NCI-H524 treated with DMSO at 0.1 percent for 48 hours (cell line): ENCODE results near the gene MIDN.
"Not testable (repeated sequence)": the region's sequence is repeated elsewhere in the genome, so short reads cannot be mapped to it uniquely, and the experiment has no call there.

Source experiments
- DNase-seq: peaks from one replicate; lab custom pipeline; 2025; lab: John Stamatoyannopoulos, UW

The MIDN gene

GRCh38 chr19:1295169-1296012, 47.0 kb downstream of the MIDN start:
- DNase-seq: no peak

GRCh38 chr19:1296078-1296477, 47.7 kb downstream of the MIDN start:
- DNase-seq: no peak

GRCh38 chr19:1296575-1297271, 48.3 kb downstream of the MIDN start:
- DNase-seq: no peak

GRCh38 chr19:1298235-1298634, 49.9 kb downstream of the MIDN start:
- no peak for DNase-seq

- DNase-seq: no peak
Measured at GRCh38 chr19:1299801-1300200, 51.4 kb downstream of the MIDN start.

GRCh38 chr19:1300744-1301490, 52.5 kb downstream of the MIDN start:
- no peak for DNase-seq

- DNase-seq: no peak
Measured at GRCh38 chr19:1302533-1303239, 54.3 kb downstream of the MIDN start.

- DNase-seq: no peak
Measured at GRCh38 chr19:1304197-1304924, 56.0 kb downstream of the MIDN start.

GRCh38 chr19:1305354-1305753, 57.0 kb downstream of the MIDN start:
- DNase-seq: not testable (repeated sequence)

- DNase-seq: no peak
Measured at GRCh38 chr19:1307320-1307719, 58.9 kb downstream of the MIDN start.

GRCh38 chr19:1307755-1308303, 59.4 kb downstream of the MIDN start:
- no peak for DNase-seq

GRCh38 chr19:1308718-1309117, 60.3 kb downstream of the MIDN start:
- DNase-seq: no peak
